ENCODE results near the gene UNC93A.
"Not testable (repeated sequence)": the region's sequence is repeated elsewhere in the genome, so short reads cannot be mapped to it uniquely, and the experiment has no call there.

Gene UNC93A

DNA sequence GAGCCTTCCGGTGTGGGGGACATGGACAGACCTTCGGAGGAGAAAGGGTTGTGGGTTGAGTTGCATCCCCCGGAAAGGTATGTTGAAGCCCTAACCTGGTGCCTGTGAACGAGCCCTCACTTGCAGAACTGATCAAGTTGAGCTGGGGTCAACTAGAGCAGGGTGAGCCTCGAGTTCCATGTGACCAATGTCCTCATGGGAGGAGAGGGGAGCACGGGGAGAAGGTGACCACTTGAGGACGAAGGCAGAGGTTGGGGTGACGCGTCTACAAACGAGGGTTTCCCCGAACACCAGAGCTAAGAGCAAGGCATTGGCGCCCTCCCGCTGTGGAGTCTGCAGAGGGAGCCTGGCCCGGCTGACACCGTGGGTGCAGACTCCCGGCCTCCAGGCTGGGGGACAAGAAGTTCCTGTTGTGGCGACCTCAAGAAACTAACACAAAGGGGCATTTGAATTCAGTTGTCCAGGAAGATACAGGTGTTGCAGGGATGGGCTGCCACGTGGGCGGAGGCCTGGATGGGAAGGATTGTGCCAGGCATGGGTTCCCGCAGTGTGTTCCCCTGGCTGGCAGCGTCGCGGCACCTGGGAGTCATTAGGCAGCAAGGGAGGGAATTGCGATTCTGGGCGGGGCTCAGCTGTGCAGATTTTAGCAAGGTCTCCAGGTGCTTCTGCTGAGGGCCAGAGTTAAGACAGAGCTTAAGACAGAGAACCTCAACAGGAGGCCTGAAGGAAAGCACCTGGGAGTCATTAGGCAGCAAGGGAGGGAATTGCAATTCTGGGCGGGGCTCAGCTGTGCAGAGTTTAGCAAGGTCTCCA, 20.4 kb upstream of the UNC93A start:
- in situ Hi-C loops (cut with MboI; ENCODE audit: low sequenced_read_pairs) = no loop called here

DNA sequence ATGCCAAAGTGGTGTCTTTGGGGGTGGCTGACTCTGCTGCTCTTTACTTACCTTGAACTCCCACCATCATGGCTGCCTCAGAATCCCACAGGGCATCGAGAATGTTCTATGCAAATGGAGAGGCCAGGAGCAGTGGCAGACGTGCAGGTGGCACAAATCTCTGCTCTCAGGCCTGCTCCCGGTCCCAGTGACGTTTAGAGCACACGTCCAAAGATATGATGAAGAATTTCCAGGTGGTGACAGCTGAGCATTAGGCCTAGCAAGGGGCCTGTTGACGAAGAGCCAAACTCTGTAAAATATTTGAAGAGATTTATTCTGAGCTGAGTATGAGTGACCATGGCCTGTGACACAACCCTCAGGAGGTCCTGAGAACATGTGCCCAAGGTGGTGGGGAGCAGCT, 19.0 kb upstream of the UNC93A start:
- in situ Hi-C loops (cut with MboI; ENCODE audit: low sequenced_read_pairs) = no loop called here

DNA sequence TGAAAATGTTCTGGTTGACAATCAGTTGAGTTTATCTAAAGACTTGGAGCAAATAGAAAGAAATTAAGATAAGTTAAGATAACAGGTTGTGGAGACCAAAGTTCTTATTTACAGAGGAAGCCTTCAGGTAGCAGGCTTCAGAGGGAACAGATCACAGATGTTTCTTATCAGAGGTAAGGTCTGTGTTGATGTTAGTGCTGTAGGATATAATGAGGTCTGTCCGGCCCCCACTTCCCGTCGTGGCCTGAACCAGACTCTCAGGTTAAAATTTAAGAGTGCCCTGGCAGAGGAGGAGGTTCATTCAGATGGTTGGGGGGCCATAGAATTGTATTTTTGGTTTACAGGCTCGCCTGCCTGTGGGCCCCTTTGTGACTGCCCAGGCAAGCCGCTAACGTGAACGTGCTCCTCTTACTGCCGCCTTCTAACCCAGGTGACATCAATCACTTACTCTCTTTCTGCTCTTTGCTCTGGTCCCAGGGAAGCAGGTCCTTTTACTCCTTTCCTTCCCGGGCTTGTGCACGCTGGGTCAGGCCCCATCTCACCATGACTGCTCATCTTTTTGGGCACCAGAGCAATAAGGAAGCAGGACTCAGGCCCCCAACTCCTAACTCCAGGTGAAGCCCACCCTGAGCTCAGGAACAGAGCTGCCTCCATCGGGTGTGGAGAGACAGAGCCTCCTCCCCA, 18.3 kb upstream of the UNC93A start:
- in situ Hi-C loops (cut with MboI; ENCODE audit: low sequenced_read_pairs) = no loop called here

DNA sequence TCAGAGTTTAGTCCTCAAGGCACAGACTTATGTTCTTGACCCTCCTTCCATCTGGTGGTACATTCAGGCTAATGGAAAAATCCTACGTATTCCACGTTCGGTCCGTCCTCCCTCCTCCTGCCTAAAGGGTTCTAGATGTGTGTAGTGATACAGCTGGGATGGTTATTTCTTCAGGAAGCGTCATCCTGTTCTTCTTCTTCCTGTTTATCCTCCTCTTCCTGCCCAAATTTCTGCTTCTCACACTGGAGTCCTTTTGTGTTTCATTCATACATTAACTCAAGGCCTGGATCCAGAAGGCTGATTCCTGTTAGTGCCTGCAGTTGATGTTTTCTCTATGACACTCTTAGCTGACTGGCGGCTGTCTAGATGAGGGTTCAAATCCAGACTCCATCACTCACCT, 16.8 kb upstream of the UNC93A start:
- in situ Hi-C loops (cut with MboI; ENCODE audit: low sequenced_read_pairs) = no loop called here

DNA sequence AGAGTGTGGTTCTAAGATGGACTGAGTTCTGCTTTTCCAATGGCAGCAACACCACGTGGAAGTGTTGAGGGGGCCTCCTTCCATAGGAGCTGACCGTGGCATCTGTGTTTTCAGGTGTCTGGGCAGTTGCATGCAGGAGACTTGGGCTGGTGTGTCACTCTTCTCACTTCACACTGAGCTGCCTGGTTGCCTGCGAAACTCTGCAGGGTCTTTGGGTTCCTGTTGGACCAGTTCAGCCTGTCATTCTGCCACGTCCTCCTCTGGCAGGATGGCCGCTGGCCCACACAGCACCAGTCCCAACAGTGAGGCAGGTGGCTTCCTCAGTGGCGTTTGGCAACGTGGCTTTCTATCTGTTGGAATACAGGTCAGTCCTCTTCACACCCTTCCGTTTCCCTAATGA, 16.1 kb upstream of the UNC93A start:
- in situ Hi-C loops (cut with MboI; ENCODE audit: low sequenced_read_pairs) = no loop called here

DNA sequence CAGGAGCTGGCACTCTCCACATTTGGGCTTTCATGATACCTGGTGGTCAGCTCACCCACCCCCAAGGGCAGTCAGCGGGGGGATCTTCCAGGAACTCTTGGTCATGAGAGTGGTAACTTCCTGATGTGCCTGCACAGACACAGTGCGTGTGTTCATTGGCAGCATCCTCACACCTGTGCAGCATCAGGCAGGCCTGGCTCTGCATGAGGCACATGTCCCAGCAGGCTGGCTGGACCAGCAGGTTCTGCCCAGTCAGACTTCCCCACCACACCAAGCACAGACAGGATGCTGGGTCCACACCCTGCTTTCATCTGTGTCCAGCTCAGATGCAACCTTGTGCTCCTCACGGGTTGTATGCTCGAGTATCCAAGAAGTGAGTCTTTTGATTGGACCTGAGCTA, 15.7 kb upstream of the UNC93A start:
- in situ Hi-C loops (cut with MboI; ENCODE audit: low sequenced_read_pairs) = no loop called here

DNA sequence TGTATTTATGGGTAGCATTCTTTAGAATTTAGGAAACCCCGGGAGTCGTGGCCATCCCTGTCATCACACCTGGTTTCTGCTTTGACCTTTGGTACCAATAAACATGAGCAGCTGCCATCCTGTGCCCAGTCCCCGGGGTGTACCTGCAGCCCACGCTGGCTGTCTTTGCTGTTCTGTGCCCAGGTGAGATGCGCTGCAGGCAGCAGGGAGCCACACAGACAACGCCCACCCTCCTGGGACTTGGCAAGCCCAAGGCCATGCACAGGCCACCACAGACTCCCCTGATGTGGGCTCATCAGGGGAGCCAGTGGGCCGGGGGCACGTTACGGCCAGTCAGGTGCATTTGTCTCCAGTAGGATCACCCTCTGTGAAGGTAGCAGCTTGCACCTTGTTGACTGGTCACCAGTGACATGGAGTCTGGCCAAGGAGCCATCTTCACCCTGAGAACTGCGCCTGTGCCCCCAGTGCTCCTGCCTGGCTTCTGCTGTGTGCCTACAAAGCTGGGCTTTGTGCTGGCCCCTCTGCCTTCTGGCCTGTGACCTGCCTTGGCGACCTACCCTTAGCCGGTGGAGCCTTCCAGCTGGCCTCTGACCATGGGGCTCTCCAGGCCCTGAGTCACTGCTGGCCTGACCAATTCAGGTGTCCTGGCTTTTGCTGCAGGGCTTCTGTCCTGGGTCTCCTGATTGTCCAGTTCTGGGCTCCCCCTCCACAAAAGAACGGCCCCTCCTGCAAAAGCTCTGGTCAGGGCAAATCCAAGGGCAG, 14.2 kb upstream of the UNC93A start:
- in situ Hi-C loops (cut with MboI; ENCODE audit: low sequenced_read_pairs) = no loop called here

DNA sequence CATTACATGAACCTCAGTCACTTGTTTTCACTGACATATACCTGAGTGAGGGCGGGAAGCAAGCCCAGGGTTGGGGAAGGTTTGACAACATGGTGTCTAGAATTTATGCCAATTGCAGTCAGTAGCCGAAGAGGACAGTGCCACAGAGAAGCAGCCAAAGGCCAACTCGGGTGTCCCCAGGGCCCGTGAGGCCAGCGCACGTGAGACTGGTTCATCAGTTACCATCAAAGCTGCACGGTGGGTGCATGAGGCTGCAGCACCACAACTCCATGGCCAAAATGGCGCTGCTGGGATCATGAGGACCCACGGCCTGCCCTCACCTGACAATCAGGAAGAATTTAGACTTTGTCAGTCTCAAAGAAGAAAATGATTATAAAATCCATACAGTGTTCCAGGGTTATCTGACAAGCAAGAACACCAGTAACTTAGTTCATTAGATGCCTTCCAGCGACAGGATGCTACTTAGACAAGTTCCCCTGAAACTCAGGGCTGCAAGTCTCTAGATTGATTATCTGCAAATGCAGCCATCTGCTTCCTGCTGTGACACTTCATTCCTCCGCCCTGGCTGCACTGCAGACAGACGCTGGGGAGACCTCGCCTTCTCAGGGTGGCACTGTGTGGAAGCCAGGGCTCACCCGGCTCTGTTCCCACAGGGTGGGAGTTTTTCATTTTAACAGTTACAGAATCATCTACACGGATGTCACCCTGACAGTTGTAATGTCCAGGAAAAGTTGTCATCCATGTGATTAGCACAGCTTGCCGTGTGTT, 12.8 kb upstream of the UNC93A start:
- in situ Hi-C loops (cut with MboI; ENCODE audit: low sequenced_read_pairs) = not testable (repeated sequence)

DNA sequence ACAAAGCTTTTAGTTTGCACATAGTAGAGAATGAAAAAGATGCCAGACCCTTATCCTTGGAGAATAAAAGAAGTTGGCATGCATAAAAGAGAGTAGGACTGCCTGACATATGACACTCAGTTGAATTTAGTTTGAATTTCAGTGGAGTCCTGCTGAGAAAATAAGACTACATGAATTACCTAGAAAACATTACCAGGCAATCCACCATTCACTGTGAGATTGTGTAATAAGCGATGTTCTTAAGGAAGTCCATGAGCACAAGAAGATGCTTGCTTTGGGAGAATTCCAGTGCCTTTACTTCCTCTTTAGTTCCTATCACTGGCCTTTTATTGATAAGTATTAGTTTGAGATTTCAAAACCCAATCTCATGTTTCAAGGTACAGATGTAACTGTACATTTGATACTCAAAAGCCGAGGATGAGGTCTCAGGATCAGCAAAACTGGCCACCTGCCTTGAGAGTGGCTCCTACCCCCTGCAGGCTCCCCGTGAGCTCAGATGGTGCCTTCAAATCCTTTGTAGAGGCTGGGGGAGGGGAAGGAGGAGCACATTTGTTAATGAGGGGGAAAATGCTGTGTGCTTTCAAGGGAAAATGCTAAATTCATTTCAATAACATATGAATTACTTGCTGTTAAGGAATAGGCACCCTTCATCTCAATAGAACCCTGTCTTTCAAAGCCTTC, 11.2 kb upstream of the UNC93A start:
- in situ Hi-C loops (cut with MboI; ENCODE audit: low sequenced_read_pairs) = no loop called here

DNA sequence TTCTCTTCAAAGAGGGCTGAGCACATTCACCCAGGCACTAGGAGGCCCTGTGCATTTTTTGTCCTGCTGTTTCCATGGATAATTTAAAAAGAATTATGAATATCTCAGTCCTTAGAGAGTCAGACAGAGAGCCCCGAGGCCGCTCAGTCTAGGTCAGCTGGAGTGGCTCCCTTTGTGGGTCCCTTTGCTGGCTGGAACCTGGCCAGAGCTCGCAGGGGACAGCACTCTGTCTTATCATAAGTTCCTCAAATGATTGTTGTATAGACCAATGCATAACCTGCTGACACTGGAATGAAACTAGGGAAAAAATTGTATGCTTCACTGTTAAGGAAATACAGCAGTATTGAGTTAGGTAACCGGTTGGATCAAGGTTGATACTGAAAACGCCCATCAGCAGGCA, 10.6 kb upstream of the UNC93A start:
- in situ Hi-C loops (cut with MboI; ENCODE audit: low sequenced_read_pairs) = not testable (repeated sequence)

DNA sequence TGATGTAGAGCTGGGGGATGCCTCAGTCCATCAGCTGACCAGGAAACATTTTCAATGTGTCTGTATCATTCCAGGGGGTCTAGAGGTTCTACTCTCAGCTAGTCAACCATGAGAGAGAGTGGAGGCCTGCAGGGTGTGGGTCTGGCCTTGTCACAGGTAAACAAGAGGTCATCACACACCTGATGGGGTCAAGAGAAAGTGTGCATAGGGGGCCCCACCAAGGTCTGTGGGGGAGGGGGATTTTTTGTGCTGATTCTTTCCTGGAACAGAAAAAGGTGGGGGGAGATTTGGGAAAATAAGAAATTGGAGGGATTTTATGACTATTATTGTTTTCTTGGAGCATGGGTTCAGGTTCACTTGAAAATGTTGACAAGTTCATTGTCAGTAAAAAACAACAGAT, 8.9 kb upstream of the UNC93A start:
- in situ Hi-C loops (cut with MboI; ENCODE audit: low sequenced_read_pairs) = no loop called here

DNA sequence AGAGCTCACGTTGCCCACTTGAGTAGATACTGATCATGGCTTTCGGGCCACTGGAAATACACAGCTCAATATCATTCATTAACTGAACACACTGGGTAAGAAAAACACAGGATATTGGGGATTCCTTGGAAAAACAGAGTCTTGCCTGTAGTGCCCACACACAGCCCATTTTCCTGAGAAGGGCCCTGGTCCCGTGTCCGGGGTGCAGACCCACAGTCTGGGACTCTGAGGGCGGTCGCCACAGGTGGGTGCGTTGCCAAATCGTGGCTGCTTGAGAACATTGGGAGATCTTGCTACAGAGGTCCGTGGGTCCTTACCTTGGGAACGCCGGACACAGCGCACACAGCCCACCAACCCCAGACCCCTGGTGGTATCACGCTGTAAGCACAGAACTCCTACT, 6.5 kb upstream of the UNC93A start:
- in situ Hi-C loops (cut with MboI; ENCODE audit: low sequenced_read_pairs) = not testable (repeated sequence)

DNA sequence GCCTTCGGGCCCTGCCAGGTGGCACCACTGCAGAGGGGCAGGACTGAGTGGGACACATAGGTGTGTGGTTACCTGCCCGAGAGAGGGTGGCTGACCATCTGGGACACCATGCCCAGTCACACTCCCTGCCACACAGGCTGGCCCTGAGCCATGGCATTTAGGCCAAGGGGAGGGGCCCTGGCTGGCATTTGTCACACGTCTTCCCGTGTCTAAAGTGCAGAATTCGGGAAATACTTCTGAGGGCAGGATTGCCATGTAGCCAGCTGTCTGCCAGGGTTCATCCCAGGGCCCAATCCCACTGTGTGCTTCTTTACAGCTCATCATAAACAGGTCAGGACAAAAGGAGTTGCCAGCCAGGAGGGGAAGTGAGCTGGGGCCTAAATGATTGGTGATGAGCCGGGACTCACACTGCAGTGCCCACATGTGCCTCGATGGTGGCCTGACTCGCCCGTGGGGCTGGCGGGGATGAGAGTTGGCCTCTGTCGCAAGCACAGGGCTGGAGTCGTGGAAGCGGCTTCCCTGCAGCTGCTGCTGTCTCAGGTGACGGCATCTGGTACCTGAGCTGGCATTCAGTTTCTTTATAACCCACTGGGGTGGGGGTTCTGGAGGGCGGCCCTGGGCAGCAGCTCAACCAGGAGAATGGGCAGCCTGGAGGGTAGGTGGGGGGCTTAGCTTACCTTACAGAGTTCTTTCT, 5.9 kb upstream of the UNC93A start:
- in situ Hi-C loops (cut with MboI; ENCODE audit: low sequenced_read_pairs) = no loop called here

DNA sequence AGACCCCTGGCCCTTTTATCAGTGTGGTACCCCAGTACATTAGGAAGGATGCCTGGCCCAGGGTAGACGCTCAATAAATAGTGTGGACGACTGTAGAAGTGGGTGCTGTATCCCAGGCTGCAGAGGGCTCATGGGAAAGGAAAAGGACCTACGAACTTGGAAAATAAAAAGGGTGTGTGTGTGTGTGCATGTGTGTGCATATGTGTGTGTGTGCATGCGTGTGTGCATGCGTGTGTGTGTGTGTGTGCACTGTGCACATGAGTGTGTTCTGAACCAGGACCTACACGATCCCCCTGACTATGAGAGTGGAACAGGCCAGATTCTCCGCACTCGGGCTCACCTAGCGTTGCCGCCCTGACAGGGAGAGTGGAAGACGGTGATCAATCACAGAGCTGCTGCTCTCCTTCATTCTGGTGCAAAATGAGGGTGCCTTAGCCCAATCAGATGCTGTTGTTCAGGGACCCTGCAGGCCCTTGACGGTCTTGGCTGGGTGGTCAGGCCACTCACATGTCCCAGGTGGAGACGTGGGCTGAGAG, 3.5 kb upstream of the UNC93A start:
- in situ Hi-C loops (cut with MboI; ENCODE audit: low sequenced_read_pairs) = no loop called here

DNA sequence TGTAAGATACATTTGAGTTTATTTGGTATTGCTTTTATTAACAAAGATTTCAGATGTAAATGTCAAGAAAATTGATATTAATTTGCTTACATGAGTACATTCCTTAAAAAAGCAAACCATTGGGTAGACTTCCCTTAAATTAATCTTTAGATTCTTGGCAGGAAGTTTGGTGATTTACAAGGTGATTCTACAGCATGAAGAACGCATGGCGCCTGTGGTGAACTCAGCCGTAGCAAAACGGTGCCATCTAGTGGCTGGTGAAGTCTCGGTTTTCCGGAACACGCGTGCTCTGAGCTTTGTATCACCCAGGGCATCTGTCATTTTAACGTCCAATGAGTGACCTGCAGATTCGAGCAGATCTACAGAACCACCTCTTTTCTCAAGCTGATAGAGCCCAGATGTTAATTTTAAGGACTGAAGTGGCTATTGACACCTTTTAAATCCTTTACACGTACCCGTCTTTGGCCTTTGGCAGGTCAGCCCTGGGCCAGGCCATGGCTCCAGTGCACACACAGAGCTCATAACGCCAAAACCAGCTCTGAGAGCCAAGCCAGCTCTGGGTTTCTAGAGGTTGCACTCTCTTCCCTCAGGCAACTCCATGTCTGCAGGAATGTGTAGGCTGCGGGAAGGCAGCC, 2.4 kb upstream of the UNC93A start:
- in situ Hi-C loops (cut with MboI; ENCODE audit: low sequenced_read_pairs) = not testable (repeated sequence)

DNA sequence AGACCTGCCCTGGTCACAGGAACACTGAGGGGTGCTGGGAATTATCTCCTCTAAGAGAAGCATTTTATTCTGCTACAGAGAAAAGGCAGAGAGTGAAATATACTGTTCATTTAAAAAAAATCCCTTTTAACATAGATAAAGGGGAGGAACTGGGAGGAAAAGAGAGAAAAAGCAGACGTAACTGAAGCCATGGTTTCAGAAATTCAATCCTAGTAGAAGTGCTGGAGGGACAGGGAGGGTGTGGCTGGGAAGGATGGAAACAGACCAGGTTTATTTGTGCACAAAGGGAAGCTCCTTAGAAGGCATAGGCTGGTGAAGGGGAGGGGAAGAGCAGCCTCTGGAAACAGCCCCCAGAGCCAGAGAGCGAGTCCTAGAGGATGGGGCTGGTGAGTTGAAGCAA, 1.8 kb upstream of the UNC93A start:
- in situ Hi-C loops (cut with MboI; ENCODE audit: low sequenced_read_pairs) = not testable (repeated sequence)

DNA sequence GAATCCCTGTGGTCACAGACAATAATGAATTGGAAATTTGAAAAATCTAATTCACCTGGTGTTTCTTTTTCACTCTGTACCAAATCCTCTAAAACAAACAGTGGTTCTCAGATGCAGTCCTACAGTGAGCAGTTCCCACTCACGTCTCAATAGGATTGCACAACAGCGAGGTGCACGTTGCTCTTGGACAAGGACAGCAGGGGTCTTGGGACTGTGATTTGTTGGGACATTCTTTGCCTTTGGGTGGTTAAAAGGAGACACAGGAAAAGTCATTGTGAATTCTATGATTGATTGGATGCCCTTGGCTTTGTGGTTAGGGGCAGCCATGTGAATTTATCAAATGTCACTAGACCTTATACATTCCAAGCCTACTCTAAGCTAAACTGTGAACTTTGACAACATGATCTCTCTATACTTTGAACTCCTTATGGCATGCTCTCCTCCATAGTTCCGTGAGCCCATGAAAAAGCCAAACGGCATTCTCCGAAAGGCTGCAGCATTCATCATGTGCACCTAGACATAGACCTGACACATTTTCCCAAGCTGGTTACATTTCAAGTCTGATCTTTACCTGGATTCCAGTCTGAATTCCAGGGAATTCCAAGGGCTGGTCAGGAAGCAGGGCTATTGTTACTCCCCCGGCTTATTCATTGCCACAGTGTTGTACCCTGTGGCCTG, 647 bp downstream of the UNC93A start:
- in situ Hi-C loops (cut with MboI; ENCODE audit: low sequenced_read_pairs) = no loop called here

DNA sequence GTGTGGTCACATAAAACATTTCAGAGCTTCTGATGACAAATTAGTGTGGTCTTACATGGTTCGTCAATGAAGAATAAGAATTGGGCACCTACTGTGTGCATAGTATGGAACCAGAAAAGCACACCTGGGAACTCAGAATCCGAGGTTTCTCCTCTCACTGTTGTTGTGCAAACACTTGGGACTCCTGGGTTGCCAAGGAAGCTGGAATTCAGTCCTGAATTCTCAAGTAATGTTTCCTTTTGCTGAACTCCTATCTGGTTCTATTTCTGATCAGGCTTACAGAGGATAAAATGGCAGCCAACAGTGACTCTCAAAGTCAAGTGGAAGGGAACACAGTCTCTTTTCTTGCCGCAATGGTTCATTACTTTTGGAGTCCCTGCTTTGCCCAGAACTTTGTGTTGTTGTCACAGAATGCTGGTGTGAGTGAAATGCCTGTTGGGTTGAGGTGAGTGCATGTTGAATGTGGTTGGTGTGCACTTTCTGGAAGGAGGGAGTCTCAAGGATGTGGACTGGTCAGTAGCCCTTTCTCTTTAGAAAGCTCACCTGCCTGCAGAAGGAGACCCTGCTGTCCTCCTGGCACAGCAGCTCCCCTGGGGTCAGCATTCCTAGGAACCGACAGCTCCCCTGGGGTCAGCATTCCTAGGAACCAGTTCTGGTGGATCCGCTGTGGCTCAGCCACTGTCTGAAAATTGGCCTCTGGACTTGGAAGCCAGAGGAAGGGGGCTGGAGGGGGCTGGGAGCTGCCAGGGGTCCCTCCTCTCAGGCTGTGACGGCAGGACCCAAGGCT, 1.4 kb downstream of the UNC93A start:
- in situ Hi-C loops (cut with MboI; ENCODE audit: low sequenced_read_pairs) = no loop called here

Measured in HL-60/S4 (cell line).